A673 (cell line): Measurements from ENCODE around the gene NCAPG. TPM values are rescaled to one million over a fixed set of nuclear protein-coding genes. Genes with fewer than 3 reads are reported as not detected.

ENCODE experiments used
- BruUV-seq: library from RNA; stranded (reverse); fragments of 400-500 nt; replicated peaks from 2 replicates; lab custom pipeline; 2021; lab: Mats Ljungman, UMichigan
- CTCF ChIA-PET: fragments of 300-600 bp; sonication (Branson Sonifier 250); formaldehyde crosslinking; loops from one replicate; lab custom pipeline; 2022; ENCODE audit warnings: antibody characterized with exemption; lab: Charles Lee
- POLR2A ChIA-PET: fragments of 300-600 bp; sonication (Branson Sonifier 250); formaldehyde crosslinking; loops from one replicate; lab custom pipeline; 2022; ENCODE audit warnings: antibody characterized with exemption; ENCODE audit not compliant: low non-redundant PET; lab: Charles Lee
- DNase-seq: peaks from one replicate; pipeline ENCODE4 v3.0.0-alpha.2; 2015; ENCODE audit warnings: low spot score
- H3K27ac ChIP-seq: fragments of 200-600 bp; sonication (generic); 2 replicates; pipeline ENCODE4 v1.5.1; 2016; ENCODE audit warnings: mixed run types, low read depth, mild to moderate bottlenecking, mixed read lengths, antibody characterized with exemption, low read length; ENCODE audit not compliant: poor library complexity, severe bottlenecking
- H3K27me3 ChIP-seq: fragments of 200-600 bp; sonication (generic); replicated peaks from 2 replicates; pipeline ENCODE4 v1.6.1; 2017; ENCODE audit warnings: mixed run types, low read depth, mild to moderate bottlenecking, mixed read lengths, antibody characterized with exemption, low read length; ENCODE audit not compliant: insufficient read depth, poor library complexity
- H3K36me3 ChIP-seq: fragments of 200-600 bp; sonication (generic); 2 replicates; pipeline ENCODE4 v1.6.1; 2016; ENCODE audit warnings: mixed run types, mild to moderate bottlenecking, mixed read lengths, antibody characterized with exemption, low read length; ENCODE audit not compliant: insufficient read depth, poor library complexity, severe bottlenecking
- H3K4me1 ChIP-seq: fragments of 200-600 bp; sonication (generic); 2 replicates; pipeline ENCODE4 v1.6.1; 2017; ENCODE audit warnings: mixed run types, mild to moderate bottlenecking, mixed read lengths, antibody characterized with exemption, low read length; ENCODE audit not compliant: insufficient read depth, poor library complexity, severe bottlenecking
- H3K4me3 ChIP-seq: fragments of 200-600 bp; sonication (generic); 2 replicates; pipeline ENCODE4 v1.5.1; 2016; ENCODE audit warnings: low read depth, mixed run types, mild to moderate bottlenecking, mixed read lengths, low read length; ENCODE audit not compliant: poor library complexity, severe bottlenecking
- H3K9me3 ChIP-seq: fragments of 200-600 bp; sonication (generic); 2 replicates; pipeline ENCODE4 v1.6.1; 2016; ENCODE audit warnings: mixed run types, low read depth, mild to moderate bottlenecking, mixed read lengths, antibody characterized with exemption, low read length; ENCODE audit not compliant: poor library complexity, severe bottlenecking
- EZH2 ChIP-seq: fragments of 200-600 bp; sonication (generic); IDR thresholded peaks from 2 replicates; pipeline ENCODE4 v1.6.1; 2017; ENCODE audit warnings: borderline replicate concordance, low read depth, mild to moderate bottlenecking, mixed read lengths, antibody characterized with exemption, low read length; ENCODE audit not compliant: poor library complexity, severe bottlenecking
- intact Hi-C: fragments of 100-400 bp; cut with micrococcal nuclease; formaldehyde crosslinking; loops from one replicate; pipeline ENCODE4 v1.10.0; 2022; ENCODE audit not compliant: unreplicated experiment
- total RNA-seq: library from RNA; stranded (reverse); gene quantifications from 2 replicates; pipeline ENCODE4 v1.2.3, GENCODE V29; 2021
- TF ChIP-seq, protein P1 (sequence below): fragments of 300-800, 200-600 bp; sonication (generic); conservative IDR thresholded peaks from 2 replicates; pipeline ENCODE4 v1.5.1; 2017; ENCODE audit warnings: low read depth, mild to moderate bottlenecking, antibody characterized with exemption, low read length, moderate library complexity, mixed read lengths

The NCAPG gene
- total RNA-seq, 1 experiment from 2014 or later: 105 TPM

DNA sequence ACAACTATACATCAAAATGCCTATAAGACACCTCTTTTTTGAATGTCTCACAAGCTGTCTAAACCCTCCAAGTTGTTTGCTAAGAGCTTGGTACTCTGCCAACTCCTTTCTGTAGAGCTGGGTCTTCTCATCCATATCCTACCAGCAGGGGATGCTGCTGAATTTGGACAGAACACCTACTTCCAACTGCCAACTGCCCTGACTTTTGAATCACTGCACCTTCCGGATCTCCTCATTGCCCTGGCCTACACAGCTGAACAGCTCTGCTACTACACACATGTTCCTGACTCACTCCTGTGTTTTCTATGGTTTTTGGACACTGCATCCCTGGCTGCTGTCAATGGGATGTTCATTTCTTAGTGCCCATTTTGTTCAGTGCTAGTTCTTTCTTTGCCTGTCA, 48.1 kb upstream of the NCAPG start:
- DNase-seq: peak; percentile 52
- Histone ChIP-seq H3K4me1 (no peaks in the 10 kb centered on the region), H3K9me3 (peaks cover 3% of the 10 kb centered on the region), H3K4me3 (no peak overlapping the region), H3K27me3 (no peaks in the 10 kb centered on the region), H3K36me3 (no peaks in the 10 kb centered on the region), H3K27ac (no peak overlapping the region)
- intact Hi-C loops: no loop called here
- BruUV-seq: no TSS peak
- ChIA-PET CTCF (no interaction called here), POLR2A (no interaction called here)
- TF ChIP-seq EZH2: no peak
- TF ChIP-seq, protein P1, sequence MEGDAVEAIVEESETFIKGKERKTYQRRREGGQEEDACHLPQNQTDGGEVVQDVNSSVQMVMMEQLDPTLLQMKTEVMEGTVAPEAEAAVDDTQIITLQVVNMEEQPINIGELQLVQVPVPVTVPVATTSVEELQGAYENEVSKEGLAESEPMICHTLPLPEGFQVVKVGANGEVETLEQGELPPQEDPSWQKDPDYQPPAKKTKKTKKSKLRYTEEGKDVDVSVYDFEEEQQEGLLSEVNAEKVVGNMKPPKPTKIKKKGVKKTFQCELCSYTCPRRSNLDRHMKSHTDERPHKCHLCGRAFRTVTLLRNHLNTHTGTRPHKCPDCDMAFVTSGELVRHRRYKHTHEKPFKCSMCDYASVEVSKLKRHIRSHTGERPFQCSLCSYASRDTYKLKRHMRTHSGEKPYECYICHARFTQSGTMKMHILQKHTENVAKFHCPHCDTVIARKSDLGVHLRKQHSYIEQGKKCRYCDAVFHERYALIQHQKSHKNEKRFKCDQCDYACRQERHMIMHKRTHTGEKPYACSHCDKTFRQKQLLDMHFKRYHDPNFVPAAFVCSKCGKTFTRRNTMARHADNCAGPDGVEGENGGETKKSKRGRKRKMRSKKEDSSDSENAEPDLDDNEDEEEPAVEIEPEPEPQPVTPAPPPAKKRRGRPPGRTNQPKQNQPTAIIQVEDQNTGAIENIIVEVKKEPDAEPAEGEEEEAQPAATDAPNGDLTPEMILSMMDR: peak; percentile 34; the same call in 1 of the 2 replicates

DNA sequence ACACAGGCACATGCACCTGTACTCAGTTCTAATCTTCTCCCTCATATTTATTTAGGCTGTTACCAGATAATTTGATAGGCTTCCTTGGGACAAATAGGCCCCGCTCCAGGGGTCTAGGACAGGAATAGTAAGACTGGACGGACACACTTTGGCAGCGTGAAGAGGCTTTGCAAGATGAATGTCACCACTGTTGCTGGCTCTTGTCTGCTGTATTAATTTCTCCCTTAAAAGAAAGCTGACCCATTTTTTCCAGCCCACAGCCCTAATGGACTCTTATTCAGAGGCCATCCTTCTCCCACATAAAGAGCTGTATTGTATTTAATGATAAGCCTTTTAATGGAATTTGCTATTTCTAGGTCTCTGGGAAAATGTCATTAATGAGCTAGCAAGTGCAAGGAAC, 47.4 kb upstream of the NCAPG start:
- CTCF ChIA-PET: no interaction called here

DNA sequence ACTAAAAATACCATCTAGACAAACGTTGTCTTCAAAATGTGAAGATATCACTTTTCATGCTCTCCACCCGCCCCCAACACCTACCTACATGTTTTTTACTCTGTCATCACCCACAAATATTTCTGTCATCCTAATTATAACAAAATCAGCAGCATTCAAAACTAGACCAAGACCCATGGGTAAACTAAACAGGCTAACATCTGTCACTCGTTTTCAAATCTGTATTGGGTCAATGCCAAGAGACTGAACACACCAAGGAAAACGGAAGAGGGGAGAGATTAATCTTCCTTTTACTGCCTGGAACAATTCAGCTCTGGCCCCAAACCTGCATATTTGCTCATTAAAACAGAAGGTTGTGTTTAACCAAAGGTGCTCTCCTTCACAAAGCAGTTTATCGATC, 46.8 kb upstream of the NCAPG start:
- no peak for TF ChIP-seq EZH2
- TF ChIP-seq, protein P1: no peak
- ChIA-PET CTCF (no interaction called here), POLR2A (no interaction called here)
- Histone ChIP-seq H3K36me3 (no peaks in the 10 kb centered on the region), H3K27ac (no peak overlapping the region), H3K4me1 (no peaks in the 10 kb centered on the region), H3K27me3 (no peaks in the 10 kb centered on the region), H3K4me3 (no peak overlapping the region), H3K9me3 (peaks cover 3% of the 10 kb centered on the region)
- intact Hi-C loops: no loop called here
- no TSS peak for BruUV-seq
- peak; percentile 48 for DNase-seq

More for the DNA sequence above, 47.4 kb upstream of the NCAPG start:
- H3K4me3 ChIP-seq: no peak overlapping the region
- no peak for DNase-seq
- intact Hi-C loops: no loop called here
- no peaks in the 10 kb centered on the region for H3K27me3 ChIP-seq
- POLR2A ChIA-PET: no interaction called here
- BruUV-seq: no TSS peak
- H3K36me3 ChIP-seq: no peaks in the 10 kb centered on the region
- no peak overlapping the region for H3K27ac ChIP-seq
- H3K4me1 ChIP-seq: no peaks in the 10 kb centered on the region
- H3K9me3 ChIP-seq: peaks cover 3% of the 10 kb centered on the region
- TF ChIP-seq EZH2: no peak
- TF ChIP-seq, protein P1: no peak
